Measurements from ENCODE around the gene TAAR9.
A peak's percentile ranks its signal among the peaks of the same experiment; 100 is the strongest.

TAAR9 gene

GRCh38 chr6:132537977-132538376 lies at the start of gene TAAR9:
Gene TAAR9 (plus strand): TSS chr6:132538277. CDS start chr6:132538290, 13 bp downstream.
- DNase-seq = no peak

GRCh38 chr6:132489376-132489775 lies 48.7 kb upstream of the TAAR9 start:
- no peak for DNase-seq

GRCh38 chr6:132490024-132490423 lies 48.1 kb upstream of the TAAR9 start:
- DNase-seq = no peak

- no peak for DNase-seq
These were observed 47.4 kb upstream of the TAAR9 start for GRCh38 chr6:132490478-132491204.

- DNase-seq = no peak
These were observed 46.8 kb upstream of the TAAR9 start for GRCh38 chr6:132491303-132491702.

GRCh38 chr6:132491881-132492280 lies 46.2 kb upstream of the TAAR9 start:
- no peak for DNase-seq

- DNase-seq = no peak
These were observed 43.1 kb upstream of the TAAR9 start for GRCh38 chr6:132494954-132495353.

GRCh38 chr6:132495604-132496079 lies 42.4 kb upstream of the TAAR9 start:
- no peak for DNase-seq

GRCh38 chr6:132496519-132497180 lies 41.4 kb upstream of the TAAR9 start:
- DNase-seq = no peak

GRCh38 chr6:132498638-132499037 lies 39.4 kb upstream of the TAAR9 start:
- no peak for DNase-seq

GRCh38 chr6:132499757-132500156 lies 38.3 kb upstream of the TAAR9 start:
- DNase-seq = no peak

- no peak for DNase-seq
These were observed 33.3 kb upstream of the TAAR9 start for GRCh38 chr6:132504757-132505156.

GRCh38 chr6:132505158-132505557 lies 32.9 kb upstream of the TAAR9 start:
- no peak for DNase-seq

GRCh38 chr6:132506461-132506860 lies 31.6 kb upstream of the TAAR9 start:
- DNase-seq = no peak

GRCh38 chr6:132506869-132507808 lies 30.9 kb upstream of the TAAR9 start:
- DNase-seq = no peak

GRCh38 chr6:132511210-132511830 lies 26.8 kb upstream of the TAAR9 start:
- DNase-seq = no peak

- no peak for DNase-seq
These were observed 26.3 kb upstream of the TAAR9 start for GRCh38 chr6:132511831-132512220.

- no peak for DNase-seq
These were observed 25.8 kb upstream of the TAAR9 start for GRCh38 chr6:132512342-132512637.

- DNase-seq = peak; percentile 25
These were observed 25.1 kb upstream of the TAAR9 start, which contains the start of gene STX7 for GRCh38 chr6:132512638-132513632. Gene STX7 (minus strand): TSS chr6:132513116. CDS start chr6:132503530, 9,586 bp downstream.

GRCh38 chr6:132513831-132514545 lies 24.1 kb upstream of the TAAR9 start:
- no peak for DNase-seq

- no peak for DNase-seq
These were observed 22.7 kb upstream of the TAAR9 start for GRCh38 chr6:132515386-132515785.

Data from NCI-H2029 treated with DMSO at 0.1 percent for 48 hours (cell line).